OCI-LY7 (cell line): ENCODE results near the gene PTGIR. TPM values are rescaled to one million over a fixed set of nuclear protein-coding genes. Genes with fewer than 3 reads are reported as not detected.
A peak's percentile ranks its signal among the peaks of the same experiment; 100 is the strongest.

Experiments used
- BruUV-seq: library from RNA; stranded (reverse); fragments of 400-500 nt; replicated peaks from 2 replicates; lab custom pipeline; 2021; lab: Mats Ljungman, UMichigan
- CTCF ChIA-PET: fragments of 300-600 bp; sonication (Branson Sonifier 250); formaldehyde crosslinking; loops from one replicate; lab custom pipeline; 2022; ENCODE audit warnings: antibody characterized with exemption; ENCODE audit not compliant: unreplicated experiment; lab: Charles Lee
- POLR2A ChIA-PET: fragments of 300-600 bp; sonication (Branson Sonifier 250); formaldehyde crosslinking; loops from one replicate; lab custom pipeline; 2022; ENCODE audit warnings: antibody characterized with exemption; lab: Charles Lee
- DNase-seq: peaks from one replicate; pipeline ENCODE4 v3.0.0-alpha.2; 2015; ENCODE audit warnings: low spot score
- H2AFZ ChIP-seq: fragments of 200-600 bp; sonication (generic), shearing (Covaris generic); 2 replicates; pipeline ENCODE4 v1.6.1; 2014; ENCODE audit warnings: mild to moderate bottlenecking, antibody characterized with exemption, low read length, moderate library complexity
- H3K27ac ChIP-seq: fragments of 200-600 bp; sonication (generic); 2 replicates; pipeline ENCODE4 v1.5.1; 2014; ENCODE audit warnings: mixed run types, low read depth, mild to moderate bottlenecking, moderate library complexity, low read length, inconsistent platforms; ENCODE audit not compliant: poor library complexity, severe bottlenecking
- H3K36me3 ChIP-seq: fragments of 200-600 bp; sonication (generic); 2 replicates; pipeline ENCODE4 v1.6.1; 2014; ENCODE audit warnings: mild to moderate bottlenecking, antibody characterized with exemption, low read length, moderate library complexity, mixed read lengths; ENCODE audit not compliant: insufficient read depth
- H3K4me1 ChIP-seq: fragments of 200-600 bp; sonication (generic); 2 replicates; pipeline ENCODE4 v1.5.1; 2014; ENCODE audit warnings: mild to moderate bottlenecking, low read length; ENCODE audit not compliant: insufficient read depth, poor library complexity, severe bottlenecking
- H3K4me2 ChIP-seq: fragments of 200-600 bp; sonication (generic); 2 replicates; pipeline ENCODE4 v1.6.1; 2014; ENCODE audit warnings: mild to moderate bottlenecking, low read length
- H3K4me3 ChIP-seq: fragments of 200-600 bp; sonication (generic); 2 replicates; pipeline ENCODE4 v1.5.1; 2014; ENCODE audit warnings: mild to moderate bottlenecking, low read depth, low read length; ENCODE audit not compliant: poor library complexity, severe bottlenecking
- H3K79me2 ChIP-seq: fragments of 200-600 bp; sonication (generic); 2 replicates; pipeline ENCODE4 v1.6.1; 2016; ENCODE audit warnings: low read depth, mild to moderate bottlenecking, low read length, moderate library complexity, mixed read lengths; ENCODE audit not compliant: insufficient read depth
- H3K9me2 ChIP-seq: fragments of 200-600 bp; sonication (generic); 2 replicates; pipeline ENCODE4 v1.6.1; 2016; ENCODE audit warnings: mild to moderate bottlenecking, low read length, mixed read lengths; ENCODE audit not compliant: insufficient read depth
- H3K9me3 ChIP-seq: fragments of 200-600 bp; sonication (generic); 2 replicates; pipeline ENCODE4 v1.6.1; 2014; ENCODE audit warnings: mild to moderate bottlenecking, mixed run types, low read length, mixed read lengths
- H4K20me1 ChIP-seq: fragments of 200-600 bp; sonication (generic); 2 replicates; pipeline ENCODE4 v1.6.1; 2014; ENCODE audit warnings: mild to moderate bottlenecking, antibody characterized with exemption, low read length, moderate library complexity, mixed read lengths; ENCODE audit not compliant: insufficient read depth
- CTCF ChIP-seq: fragments of 200-600 bp; sonication (generic); conservative IDR thresholded peaks from 2 replicates; pipeline ENCODE4 v1.5.1; 2014; ENCODE audit warnings: mild to moderate bottlenecking, antibody characterized with exemption, low read length, moderate library complexity, mixed read lengths
- EZH2phosphoT487 ChIP-seq: fragments of 200-600 bp; sonication (generic); IDR thresholded peaks from 2 replicates; pipeline ENCODE4 v1.6.1; 2018; ENCODE audit warnings: low read depth, borderline replicate concordance, mild to moderate bottlenecking, mixed run types, antibody characterized with exemption, low read length, moderate library complexity, mixed read lengths
- intact Hi-C: fragments of 100-400 bp; cut with micrococcal nuclease; formaldehyde crosslinking; loops from one replicate; pipeline ENCODE4 v1.10.0; 2022; ENCODE audit not compliant: unreplicated experiment
- total RNA-seq, 2 experiments: library from RNA; depleted of rRNA in 1 of 2; stranded (reverse); fragments of >200 nt in 1 of 2; shearing (Covaris generic) in 1 of 2; gene quantifications; 2 replicates each; pipeline ENCODE4 v1.2.3, GENCODE V29; 2014 to 2022

Gene PTGIR
- total RNA-seq, 2 experiments from 2014 or later: 0.25 TPM; not detected in 1

GRCh38 chr19:46639358-46640182 lies 14.7 kb upstream of the PTGIR start:
- DNase-seq: no peak
- Histone ChIP-seq H3K4me1 (peaks cover 36% of the 10 kb centered on the region), H3K4me2 (peak overlapping the region; percentile 86), H3K9me2 (no peaks in the 10 kb centered on the region), H4K20me1 (no peaks in the 10 kb centered on the region), H3K9me3 (no peaks in the 10 kb centered on the region), H3K79me2 (no peaks in the 10 kb centered on the region), H3K27ac (no peak overlapping the region), H3K36me3 (no peaks in the 10 kb centered on the region), H3K4me3 (peak overlapping the region; percentile 67), H2AFZ (peak overlapping the region; percentile 56; the same call in 1 of the 2 replicates)
- CTCF ChIA-PET: no interaction called here
- TF ChIP-seq EZH2phosphoT487: no peak
- no peak for TF ChIP-seq CTCF
- POLR2A ChIA-PET: interaction anchor here (0.6 kb wide), 1 partner anchor 476 kb away, joined by 3 read pairs; no protein-coding TSS in a partner anchor
- no TSS peak for BruUV-seq
- intact Hi-C loops: no loop called here

DNA sequence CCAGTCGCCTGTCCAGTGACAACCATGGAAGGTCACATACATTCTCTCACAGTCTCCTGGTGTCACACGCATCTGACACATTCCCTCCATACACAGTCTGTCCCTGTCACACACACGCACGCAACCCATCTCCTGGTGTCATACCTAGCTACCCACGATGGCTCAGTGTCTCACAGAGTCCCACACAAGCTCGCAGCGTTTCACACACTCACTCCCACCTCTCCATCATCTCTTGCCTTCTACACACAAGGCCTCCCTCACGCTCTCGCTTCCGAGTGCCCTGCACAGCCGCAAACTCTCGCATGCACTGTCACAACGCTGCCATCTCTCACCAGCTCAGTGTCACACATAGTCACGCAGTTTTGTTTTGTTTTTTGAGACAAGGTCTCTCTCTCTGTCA lies 12.3 kb upstream of the PTGIR start:
- H3K4me1 ChIP-seq: peaks cover 49% of the 10 kb centered on the region
- CTCF ChIA-PET: interaction anchor here (1.9 kb wide), 1 partner anchor 25 kb away, joined by 6 read pairs; the partner anchor contains the start of gene DACT3
- no peaks in the 10 kb centered on the region for H3K9me2 ChIP-seq
- BruUV-seq: no TSS peak
- no peak for DNase-seq
- no peak overlapping the region for H3K27ac ChIP-seq
- H3K36me3 ChIP-seq: no peaks in the 10 kb centered on the region
- no peak for TF ChIP-seq CTCF
- TF ChIP-seq EZH2phosphoT487: no peak
- no peaks in the 10 kb centered on the region for H3K79me2 ChIP-seq
- no peak overlapping the region for H2AFZ ChIP-seq
- intact Hi-C loops: no loop called here
- H3K9me3 ChIP-seq: no peaks in the 10 kb centered on the region
- no peak overlapping the region for H3K4me3 ChIP-seq
- POLR2A ChIA-PET: interaction anchor here (0.6 kb wide), 2 partner anchors 973 to 1692 kb away, joined by 3 read pairs; no protein-coding TSS in a partner anchor
- no peak overlapping the region for H3K4me2 ChIP-seq
- H4K20me1 ChIP-seq: no peaks in the 10 kb centered on the region
